OCI-LY1 (cell line): ENCODE data around the gene FAM200C.

Source experiments
- H2AFZ ChIP-seq: fragments of 200-600 bp; sonication (generic), shearing (Covaris generic); 2 replicates; pipeline ENCODE4 v1.6.0; 2014; ENCODE audit warnings: antibody characterized with exemption, mild to moderate bottlenecking, low read length
- H3F3A ChIP-seq: fragments of 200-600 bp; sonication (generic), shearing (Covaris generic); 2 replicates; pipeline ENCODE4 v1.6.0; 2014; ENCODE audit warnings: mild to moderate bottlenecking, antibody characterized with exemption, low read length, moderate library complexity; ENCODE audit not compliant: insufficient read depth
- H3K27ac ChIP-seq: fragments of 200-600 bp; sonication (generic); 2 replicates; pipeline ENCODE4 v1.5.1; 2014; ENCODE audit warnings: low read length, mixed run types, mild to moderate bottlenecking, low read depth; ENCODE audit not compliant: poor library complexity, severe bottlenecking
- H3K27me3 ChIP-seq: fragments of 200-600 bp; sonication (generic); 2 replicates; pipeline ENCODE4 v1.6.0; 2014; ENCODE audit warnings: antibody characterized with exemption, mild to moderate bottlenecking, low read length, moderate library complexity; ENCODE audit not compliant: insufficient read depth
- H3K36me3 ChIP-seq: fragments of 200-600 bp; sonication (generic); 2 replicates; pipeline ENCODE4 v1.6.1; 2014; ENCODE audit warnings: mild to moderate bottlenecking, antibody characterized with exemption, low read length, moderate library complexity, mixed read lengths; ENCODE audit not compliant: insufficient read depth
- H3K4me1 ChIP-seq: fragments of 200-600 bp; sonication (generic); 2 replicates; pipeline ENCODE4 v1.5.1; 2014; ENCODE audit warnings: mild to moderate bottlenecking, low read length, moderate library complexity; ENCODE audit not compliant: insufficient read depth, severe bottlenecking
- H3K4me2 ChIP-seq: fragments of 200-600 bp; sonication (generic), shearing (Covaris generic); 2 replicates; pipeline ENCODE4 v1.6.1; 2014; ENCODE audit warnings: low read length
- H3K4me3 ChIP-seq: fragments of 200-600 bp; sonication (generic); 2 replicates; pipeline ENCODE4 v1.5.1; 2014; ENCODE audit warnings: low read length, low read depth, mild to moderate bottlenecking, mixed read lengths; ENCODE audit not compliant: poor library complexity, severe bottlenecking
- H3K79me2 ChIP-seq: fragments of 200-600 bp; shearing (Covaris generic); 2 replicates; pipeline ENCODE4 v1.6.1; 2016; ENCODE audit warnings: mixed run types, low read length, mixed read lengths; ENCODE audit not compliant: insufficient read depth
- H3K9ac ChIP-seq: fragments of 200-600 bp; sonication (generic), shearing (Covaris generic); 2 replicates; pipeline ENCODE4 v1.6.1; 2014; ENCODE audit warnings: mild to moderate bottlenecking, low read length, mixed read lengths
- H3K9me2 ChIP-seq: fragments of 200-600 bp; sonication (generic), shearing (Covaris generic); 2 replicates; pipeline ENCODE4 v1.6.1; 2014; ENCODE audit warnings: low read depth, mild to moderate bottlenecking, low read length, mixed read lengths
- H3K9me3 ChIP-seq: fragments of 200-600 bp; shearing (Covaris generic); 2 replicates; pipeline ENCODE4 v1.6.1; 2014; ENCODE audit warnings: low read length, mixed read lengths
- H4K20me1 ChIP-seq: fragments of 200-600 bp; sonication (generic), shearing (Covaris generic); 2 replicates; pipeline ENCODE4 v1.6.0; 2016; ENCODE audit warnings: mild to moderate bottlenecking, low read length; ENCODE audit not compliant: insufficient read depth
- EZH2 ChIP-seq: fragments of 200-600 bp; sonication (generic), shearing (Covaris generic); IDR thresholded peaks from 2 replicates; pipeline ENCODE4 v1.8.0; 2017; ENCODE audit warnings: borderline replicate concordance, mixed run types, mild to moderate bottlenecking, antibody characterized with exemption, low read length, moderate library complexity, mixed read lengths
- TF ChIP-seq, protein P1 (sequence below): fragments of 200-600 bp; sonication (generic), shearing (Covaris generic); IDR thresholded peaks from 2 replicates; pipeline ENCODE4 v1.5.1; 2017; ENCODE audit warnings: mild to moderate bottlenecking, antibody characterized with exemption, low read length, moderate library complexity, mixed read lengths

Gene FAM200C

DNA sequence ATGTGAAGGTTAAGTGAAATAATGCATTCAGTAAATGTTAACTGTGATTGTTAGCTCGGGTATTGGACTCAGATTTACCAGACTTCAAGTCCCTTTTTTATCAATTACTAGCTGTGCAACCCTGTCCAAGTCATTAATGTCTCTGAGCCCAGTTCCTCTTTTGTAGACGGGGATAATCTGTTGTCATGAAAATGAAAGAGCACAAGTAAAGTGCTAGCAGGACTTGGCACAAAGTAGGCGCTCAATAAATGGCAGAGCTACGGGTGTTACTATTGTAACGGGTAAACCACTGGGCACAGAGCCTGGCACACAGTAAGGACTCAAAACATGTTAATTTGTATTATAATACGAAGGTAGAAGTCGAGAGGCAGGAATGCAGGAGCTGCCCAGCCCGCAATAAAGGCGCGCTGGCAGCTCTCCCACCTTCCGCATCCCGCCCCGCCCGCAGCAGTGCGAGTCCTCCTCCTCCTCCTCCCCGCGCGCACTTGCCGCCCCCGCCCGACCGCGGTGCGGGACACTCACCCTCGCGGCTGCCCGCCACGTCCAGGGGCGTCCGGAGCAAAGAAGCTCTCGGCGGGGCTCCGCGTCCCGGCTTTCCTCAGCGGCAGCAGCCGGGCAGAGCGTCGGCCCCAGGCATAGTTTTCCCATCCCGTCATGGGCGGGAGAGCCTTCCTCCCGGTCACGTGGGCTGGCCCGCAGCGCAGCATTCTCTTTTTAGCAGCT is 29.7 kb downstream of the FAM200C start, which contains the start of gene C1QTNF2:
Gene C1QTNF2 (minus strand): TSS at position 637 of the 723 bp plus-strand sequence. CDS start 15,615 bp downstream, outside the sequence.
- H3F3A ChIP-seq = no peaks in the 10 kb centered on the region
- no peaks in the 10 kb centered on the region for H4K20me1 ChIP-seq
- no peak within 1 kb of the TSS for H2AFZ ChIP-seq
- no peaks in the 10 kb centered on the region for H3K4me1 ChIP-seq
- peak within 1 kb of the TSS; percentile 43 for H3K4me2 ChIP-seq
- no peak within 1 kb of the TSS for H3K9ac ChIP-seq
- no peaks in the 10 kb centered on the region for H3K9me2 ChIP-seq
- no peak for TF ChIP-seq EZH2
- TF ChIP-seq, protein P1, sequence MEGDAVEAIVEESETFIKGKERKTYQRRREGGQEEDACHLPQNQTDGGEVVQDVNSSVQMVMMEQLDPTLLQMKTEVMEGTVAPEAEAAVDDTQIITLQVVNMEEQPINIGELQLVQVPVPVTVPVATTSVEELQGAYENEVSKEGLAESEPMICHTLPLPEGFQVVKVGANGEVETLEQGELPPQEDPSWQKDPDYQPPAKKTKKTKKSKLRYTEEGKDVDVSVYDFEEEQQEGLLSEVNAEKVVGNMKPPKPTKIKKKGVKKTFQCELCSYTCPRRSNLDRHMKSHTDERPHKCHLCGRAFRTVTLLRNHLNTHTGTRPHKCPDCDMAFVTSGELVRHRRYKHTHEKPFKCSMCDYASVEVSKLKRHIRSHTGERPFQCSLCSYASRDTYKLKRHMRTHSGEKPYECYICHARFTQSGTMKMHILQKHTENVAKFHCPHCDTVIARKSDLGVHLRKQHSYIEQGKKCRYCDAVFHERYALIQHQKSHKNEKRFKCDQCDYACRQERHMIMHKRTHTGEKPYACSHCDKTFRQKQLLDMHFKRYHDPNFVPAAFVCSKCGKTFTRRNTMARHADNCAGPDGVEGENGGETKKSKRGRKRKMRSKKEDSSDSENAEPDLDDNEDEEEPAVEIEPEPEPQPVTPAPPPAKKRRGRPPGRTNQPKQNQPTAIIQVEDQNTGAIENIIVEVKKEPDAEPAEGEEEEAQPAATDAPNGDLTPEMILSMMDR = no peak
- no peaks in the 10 kb centered on the region for H3K79me2 ChIP-seq
- no peaks in the 10 kb centered on the region for H3K9me3 ChIP-seq
- H3K4me3 ChIP-seq = peak within 1 kb of the TSS; percentile 5
- H3K27ac ChIP-seq = no peak within 1 kb of the TSS
- no peaks in the 10 kb centered on the region for H3K36me3 ChIP-seq
- no peaks in the 10 kb centered on the region for H3K27me3 ChIP-seq

- Histone ChIP-seq H3K4me2 (no peak overlapping the region), H3F3A (no peaks in the 10 kb centered on the region), H3K4me3 (no peak overlapping the region), H3K9me2 (no peaks in the 10 kb centered on the region), H3K36me3 (no peaks in the 10 kb centered on the region), H3K9me3 (no peaks in the 10 kb centered on the region), H3K4me1 (no peaks in the 10 kb centered on the region), H4K20me1 (no peaks in the 10 kb centered on the region), H3K79me2 (no peaks in the 10 kb centered on the region), H3K9ac (no peak overlapping the region), H3K27me3 (no peaks in the 10 kb centered on the region), H3K27ac (no peak overlapping the region), H2AFZ (no peak overlapping the region)
- TF ChIP-seq EZH2 = no peak
- TF ChIP-seq, protein P1 = no peak
Measured at GRCh38 chr5:160367885-160368284, 32.0 kb downstream of the FAM200C start.

GRCh38 chr5:160367261-160367660 is 32.6 kb downstream of the FAM200C start:
- H3F3A ChIP-seq = no peaks in the 10 kb centered on the region
- no peaks in the 10 kb centered on the region for H3K4me1 ChIP-seq
- H3K36me3 ChIP-seq = no peaks in the 10 kb centered on the region
- H4K20me1 ChIP-seq = no peaks in the 10 kb centered on the region
- no peaks in the 10 kb centered on the region for H3K9me2 ChIP-seq
- H3K27ac ChIP-seq = no peak overlapping the region
- no peaks in the 10 kb centered on the region for H3K9me3 ChIP-seq
- TF ChIP-seq, protein P1 = no peak
- no peak for TF ChIP-seq EZH2
- no peak overlapping the region for H3K9ac ChIP-seq
- no peak overlapping the region for H3K4me3 ChIP-seq
- H3K79me2 ChIP-seq = no peaks in the 10 kb centered on the region
- no peak overlapping the region for H3K4me2 ChIP-seq
- no peak overlapping the region for H2AFZ ChIP-seq
- H3K27me3 ChIP-seq = no peaks in the 10 kb centered on the region
